HG03175 (cell line): Measurements from ENCODE around the gene ANKS1B.
"Not testable (repeated sequence)": the region's sequence is repeated elsewhere in the genome, so short reads cannot be mapped to it uniquely, and the experiment has no call there.

Source experiments
- ATAC-seq: cut with Tn5 transposase; IDR thresholded peaks from one replicate; pipeline ENCODE4 v1.9.1; 2021; ENCODE audit warnings: mild to moderate bottlenecking, moderate library complexity; ENCODE audit not compliant: unreplicated experiment

ANKS1B gene

GRCh38 chr12:98856897-98857540 is 1127.7 kb downstream of the ANKS1B start:
- ATAC-seq = no peak

- no peak for ATAC-seq
These were observed 1132.6 kb downstream of the ANKS1B start for GRCh38 chr12:98852181-98852580.

- ATAC-seq = no peak
These were observed 1137.5 kb downstream of the ANKS1B start for GRCh38 chr12:98847242-98847641.

GRCh38 chr12:98845957-98846356 is 1138.8 kb downstream of the ANKS1B start:
- ATAC-seq = no peak

GRCh38 chr12:98840325-98840724 is 1144.4 kb downstream of the ANKS1B start:
- ATAC-seq = no peak

GRCh38 chr12:98838231-98838647 is 1146.5 kb downstream of the ANKS1B start:
- no peak for ATAC-seq

GRCh38 chr12:98837134-98837752 is 1147.5 kb downstream of the ANKS1B start:
- not testable (repeated sequence) for ATAC-seq

GRCh38 chr12:98830657-98831056 is 1154.1 kb downstream of the ANKS1B start:
- no peak for ATAC-seq

- no peak for ATAC-seq
These were observed 1155.7 kb downstream of the ANKS1B start for GRCh38 chr12:98828802-98829600.

GRCh38 chr12:98823012-98823411 is 1161.7 kb downstream of the ANKS1B start:
- ATAC-seq = no peak

- ATAC-seq = no peak
These were observed 1162.9 kb downstream of the ANKS1B start for GRCh38 chr12:98821866-98822265.

GRCh38 chr12:98821232-98821631 is 1163.5 kb downstream of the ANKS1B start:
- no peak for ATAC-seq

- no peak for ATAC-seq
These were observed 1164.8 kb downstream of the ANKS1B start for GRCh38 chr12:98819821-98820404.

- no peak for ATAC-seq
These were observed 1165.7 kb downstream of the ANKS1B start for GRCh38 chr12:98819071-98819470.

GRCh38 chr12:98818239-98818638 is 1166.5 kb downstream of the ANKS1B start:
- ATAC-seq = no peak

GRCh38 chr12:98817742-98818141 is 1167.0 kb downstream of the ANKS1B start:
- no peak for ATAC-seq

- no peak for ATAC-seq
These were observed 1168.0 kb downstream of the ANKS1B start for GRCh38 chr12:98816720-98817119.

GRCh38 chr12:98814254-98814653 is 1170.5 kb downstream of the ANKS1B start:
- no peak for ATAC-seq

GRCh38 chr12:98812225-98812624 is 1172.5 kb downstream of the ANKS1B start:
- no peak for ATAC-seq

GRCh38 chr12:98808243-98808875 is 1176.4 kb downstream of the ANKS1B start:
- no peak for ATAC-seq

- ATAC-seq = no peak
These were observed 1177.5 kb downstream of the ANKS1B start for GRCh38 chr12:98807187-98807586.
